H1 (cell line): ENCODE measurements around the gene KCNH8.

Experiments
- CTCF ChIP-seq, 3 experiments: IDR thresholded peaks; 1 replicate in 2 of 3; 2 replicates in 1 of 3; pipeline versions ENCODE4 v1.5.1 to v1.6.1; 2011; ENCODE audit warnings: low read length in 3 of 3, mild to moderate bottlenecking in 3 of 3, inconsistent platforms in 2 of 3, low read depth in 1 of 3, moderate library complexity in 1 of 3; ENCODE audit not compliant: insufficient read depth in 1 of 3; ENCODE audit errors: control extremely low read depth in 1 of 3
- HDAC6 ChIP-seq: IDR thresholded peaks from one replicate; pipeline ENCODE4 v1.7.1; 2012; ENCODE audit warnings: low read depth, mild to moderate bottlenecking, inconsistent platforms, low read length, moderate library complexity
- KDM5A ChIP-seq: fragments of 200-600 bp; IDR thresholded peaks from 2 replicates; pipeline ENCODE4 v1.7.1; 2012; ENCODE audit warnings: mild to moderate bottlenecking, low read length, inconsistent platforms, mixed read lengths
- ZNF274 ChIP-seq: IDR thresholded peaks from 2 replicates; pipeline ENCODE4 v1.7.0; 2012; ENCODE audit warnings: low read length, borderline replicate concordance; ENCODE audit errors: extremely low read depth

- TF ChIP-seq KDM5A (no peak), ZNF274 (no peak), CTCF (IDR thresholded peaks at IDR 0.05; ENCODE audit: control extremely low read depth in 1 of 3, insufficient read depth in 1 of 3, low read depth in 1 of 3, low read length in 3 of 3) (no peak), HDAC6 (no peak)
Observed at GRCh38 chr3:19574268-19574667, 426.0 kb downstream of the KCNH8 start.
